Lower leg skin (tissue), 4 donors: ENCODE measurements around the gene MUC4. TPM values are rescaled to one million over a fixed set of nuclear protein-coding genes. Genes with fewer than 3 reads are reported as not detected.

Source experiments
- DNase-seq, 2 donors: peaks; one replicate each; pipeline ENCODE4 v3.0.0-alpha.2; 2019; ENCODE audit warnings: low spot score in 2 of 2
- H3K4me3 ChIP-seq: fragments of 200-600 bp; sonication (generic); 2 replicates; pipeline ENCODE4 v1.5.1; 2017; ENCODE audit warnings: mild to moderate bottlenecking, low read depth; ENCODE audit not compliant: poor library complexity, severe bottlenecking
- POLR2A ChIP-seq, 2 donors: fragments of 450-650 bp; IDR thresholded peaks; one replicate each; pipeline ENCODE4 v1.6.1; 2016 to 2017; ENCODE audit warnings: antibody characterized with exemption in 2 of 2, mild to moderate bottlenecking in 1 of 2, moderate library complexity in 1 of 2
- WGBS, 2 donors: methylation state at CpG; one replicate each; pipeline ENCODE4 v1.1.5; 2018; 5-methylcytosine and 5-hydroxymethylcytosine counted together
- intact Hi-C: fragments of 100-400 bp; cut with DNase I; formaldehyde crosslinking; loops from one replicate; pipeline ENCODE4 v1.15.0; 2023; ENCODE audit warnings: low total_unique reads
- total RNA-seq, 4 donors: library from RNA; depleted of rRNA; stranded (reverse); fragments of >200 nt; gene quantifications; one replicate each; pipeline ENCODE4 v1.1.0, GENCODE V29; 2016
- TF ChIP-seq, protein P1 (sequence below), 3 donors: fragments of 450-650 bp; IDR thresholded peaks; one replicate each; pipeline ENCODE4 v1.5.1; 2016; ENCODE audit warnings: antibody characterized with exemption in 3 of 3, mild to moderate bottlenecking in 3 of 3, moderate library complexity in 2 of 3

MUC4 gene
- total RNA-seq, 4 donors from 2014 or later = not detected

- intact Hi-C loops = no loop called here
- no peak for DNase-seq
- whole genome bisulfite sequencing, 2 donors = 79 to 86% methylated on average over 7 of the region's 7 CpGs
- no peak overlapping the region for H3K4me3 ChIP-seq
- TF ChIP-seq, protein P1, sequence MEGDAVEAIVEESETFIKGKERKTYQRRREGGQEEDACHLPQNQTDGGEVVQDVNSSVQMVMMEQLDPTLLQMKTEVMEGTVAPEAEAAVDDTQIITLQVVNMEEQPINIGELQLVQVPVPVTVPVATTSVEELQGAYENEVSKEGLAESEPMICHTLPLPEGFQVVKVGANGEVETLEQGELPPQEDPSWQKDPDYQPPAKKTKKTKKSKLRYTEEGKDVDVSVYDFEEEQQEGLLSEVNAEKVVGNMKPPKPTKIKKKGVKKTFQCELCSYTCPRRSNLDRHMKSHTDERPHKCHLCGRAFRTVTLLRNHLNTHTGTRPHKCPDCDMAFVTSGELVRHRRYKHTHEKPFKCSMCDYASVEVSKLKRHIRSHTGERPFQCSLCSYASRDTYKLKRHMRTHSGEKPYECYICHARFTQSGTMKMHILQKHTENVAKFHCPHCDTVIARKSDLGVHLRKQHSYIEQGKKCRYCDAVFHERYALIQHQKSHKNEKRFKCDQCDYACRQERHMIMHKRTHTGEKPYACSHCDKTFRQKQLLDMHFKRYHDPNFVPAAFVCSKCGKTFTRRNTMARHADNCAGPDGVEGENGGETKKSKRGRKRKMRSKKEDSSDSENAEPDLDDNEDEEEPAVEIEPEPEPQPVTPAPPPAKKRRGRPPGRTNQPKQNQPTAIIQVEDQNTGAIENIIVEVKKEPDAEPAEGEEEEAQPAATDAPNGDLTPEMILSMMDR (IDR thresholded peaks at IDR 0.05) = no peak
- TF ChIP-seq POLR2A (IDR thresholded peaks at IDR 0.05) = no peak
Measured at GRCh38 chr3:195754906-195755305, 56.8 kb downstream of the MUC4 start.

DNA sequence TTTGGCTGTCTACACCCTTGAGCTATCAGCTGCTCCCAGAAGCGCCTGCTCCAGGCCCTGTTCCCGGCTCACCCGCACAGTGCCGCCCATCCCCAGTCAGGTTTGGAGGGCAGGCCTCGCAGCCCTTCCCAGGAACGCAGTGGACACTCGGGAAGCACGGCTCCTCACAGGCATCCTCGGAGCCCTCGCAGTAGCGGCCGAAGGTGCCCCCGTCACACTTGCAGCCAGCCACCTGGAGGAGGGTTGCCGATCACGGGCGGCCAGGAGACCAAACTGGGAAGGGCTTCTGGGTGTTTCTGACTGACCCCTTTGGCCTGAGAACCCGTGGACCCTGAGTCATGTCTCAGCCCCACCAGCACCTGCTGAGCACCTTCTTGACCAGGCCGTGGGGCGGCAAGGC lies 57.6 kb downstream of the MUC4 start:
- 91 to 97% methylated on average over 19 of the region's 19 CpGs for WGBS, 2 donors
- intact Hi-C loops = no loop called here
- no peak overlapping the region for H3K4me3 ChIP-seq
- TF ChIP-seq, protein P1 (IDR thresholded peaks at IDR 0.05) = no peak
- TF ChIP-seq POLR2A (IDR thresholded peaks at IDR 0.05) = no peak
- no peak for DNase-seq

GRCh38 chr3:195753581-195753980 lies 58.1 kb downstream of the MUC4 start:
- TF ChIP-seq, protein P1 (IDR thresholded peaks at IDR 0.05) = no peak
- TF ChIP-seq POLR2A (IDR thresholded peaks at IDR 0.05) = no peak
- WGBS, 2 donors = 69 to 70% methylated on average over 13 to 14 of the region's 14 CpGs

GRCh38 chr3:195752546-195753331 lies 59.0 kb downstream of the MUC4 start:
- no peak for DNase-seq
- 84 to 85% methylated on average over 26 of the region's 26 CpGs for WGBS, 2 donors
- TF ChIP-seq, protein P1 (IDR thresholded peaks at IDR 0.05) = no peak
- no peak for TF ChIP-seq POLR2A (IDR thresholded peaks at IDR 0.05)
- no peak overlapping the region for H3K4me3 ChIP-seq
- intact Hi-C loops = no loop called here

More at GRCh38 chr3:195753581-195753980, 58.1 kb downstream of the MUC4 start:
- no peak overlapping the region for H3K4me3 ChIP-seq
- no peak for DNase-seq
- intact Hi-C loops = no loop called here

- no peak overlapping the region for H3K4me3 ChIP-seq
- DNase-seq = no peak
- intact Hi-C loops = no loop called here
- TF ChIP-seq, protein P1 (IDR thresholded peaks at IDR 0.05) = no peak
- TF ChIP-seq POLR2A (IDR thresholded peaks at IDR 0.05) = no peak
- 89 to 94% methylated on average over 13 of the region's 13 CpGs for whole genome bisulfite sequencing, 2 donors
Measured at GRCh38 chr3:195752066-195752465, 59.7 kb downstream of the MUC4 start.
